OCI-LY1 (cell line): Measurements from ENCODE around the gene NEURL1B.

Experiments used
- H2AFZ ChIP-seq: fragments of 200-600 bp; sonication (generic), shearing (Covaris generic); 2 replicates; pipeline ENCODE4 v1.6.0; 2014; ENCODE audit warnings: antibody characterized with exemption, mild to moderate bottlenecking, low read length
- H3F3A ChIP-seq: fragments of 200-600 bp; sonication (generic), shearing (Covaris generic); 2 replicates; pipeline ENCODE4 v1.6.0; 2014; ENCODE audit warnings: mild to moderate bottlenecking, antibody characterized with exemption, low read length, moderate library complexity; ENCODE audit not compliant: insufficient read depth
- H3K27ac ChIP-seq: fragments of 200-600 bp; sonication (generic); 2 replicates; pipeline ENCODE4 v1.5.1; 2014; ENCODE audit warnings: low read length, mixed run types, mild to moderate bottlenecking, low read depth; ENCODE audit not compliant: poor library complexity, severe bottlenecking
- H3K27me3 ChIP-seq: fragments of 200-600 bp; sonication (generic); 2 replicates; pipeline ENCODE4 v1.6.0; 2014; ENCODE audit warnings: antibody characterized with exemption, mild to moderate bottlenecking, low read length, moderate library complexity; ENCODE audit not compliant: insufficient read depth
- H3K36me3 ChIP-seq: fragments of 200-600 bp; sonication (generic); 2 replicates; pipeline ENCODE4 v1.6.1; 2014; ENCODE audit warnings: mild to moderate bottlenecking, antibody characterized with exemption, low read length, moderate library complexity, mixed read lengths; ENCODE audit not compliant: insufficient read depth
- H3K4me1 ChIP-seq: fragments of 200-600 bp; sonication (generic); 2 replicates; pipeline ENCODE4 v1.5.1; 2014; ENCODE audit warnings: mild to moderate bottlenecking, low read length, moderate library complexity; ENCODE audit not compliant: insufficient read depth, severe bottlenecking
- H3K4me2 ChIP-seq: fragments of 200-600 bp; sonication (generic), shearing (Covaris generic); 2 replicates; pipeline ENCODE4 v1.6.1; 2014; ENCODE audit warnings: low read length
- H3K4me3 ChIP-seq: fragments of 200-600 bp; sonication (generic); 2 replicates; pipeline ENCODE4 v1.5.1; 2014; ENCODE audit warnings: low read length, low read depth, mild to moderate bottlenecking, mixed read lengths; ENCODE audit not compliant: poor library complexity, severe bottlenecking
- H3K79me2 ChIP-seq: fragments of 200-600 bp; shearing (Covaris generic); 2 replicates; pipeline ENCODE4 v1.6.1; 2016; ENCODE audit warnings: mixed run types, low read length, mixed read lengths; ENCODE audit not compliant: insufficient read depth
- H3K9ac ChIP-seq: fragments of 200-600 bp; sonication (generic), shearing (Covaris generic); 2 replicates; pipeline ENCODE4 v1.6.1; 2014; ENCODE audit warnings: mild to moderate bottlenecking, low read length, mixed read lengths
- H3K9me2 ChIP-seq: fragments of 200-600 bp; sonication (generic), shearing (Covaris generic); 2 replicates; pipeline ENCODE4 v1.6.1; 2014; ENCODE audit warnings: low read depth, mild to moderate bottlenecking, low read length, mixed read lengths
- H3K9me3 ChIP-seq: fragments of 200-600 bp; shearing (Covaris generic); 2 replicates; pipeline ENCODE4 v1.6.1; 2014; ENCODE audit warnings: low read length, mixed read lengths
- H4K20me1 ChIP-seq: fragments of 200-600 bp; sonication (generic), shearing (Covaris generic); 2 replicates; pipeline ENCODE4 v1.6.0; 2016; ENCODE audit warnings: mild to moderate bottlenecking, low read length; ENCODE audit not compliant: insufficient read depth
- CTCF ChIP-seq: fragments of 200-600 bp; sonication (generic), shearing (Covaris generic); IDR thresholded peaks from 2 replicates; pipeline ENCODE4 v1.5.1; 2017; ENCODE audit warnings: mild to moderate bottlenecking, antibody characterized with exemption, low read length, moderate library complexity, mixed read lengths
- EZH2 ChIP-seq: fragments of 200-600 bp; sonication (generic), shearing (Covaris generic); IDR thresholded peaks from 2 replicates; pipeline ENCODE4 v1.8.0; 2017; ENCODE audit warnings: borderline replicate concordance, mixed run types, mild to moderate bottlenecking, antibody characterized with exemption, low read length, moderate library complexity, mixed read lengths

The NEURL1B gene

GRCh38 chr5:172692451-172692850 is 51.4 kb downstream of the NEURL1B start:
- H3K27me3 ChIP-seq: no peaks in the 10 kb centered on the region
- no peaks in the 10 kb centered on the region for H3K79me2 ChIP-seq
- TF ChIP-seq CTCF (no peak), EZH2 (no peak)
- no peak overlapping the region for H3K9ac ChIP-seq
- H3K4me1 ChIP-seq: peaks cover 5% of the 10 kb centered on the region
- no peaks in the 10 kb centered on the region for H3F3A ChIP-seq
- no peaks in the 10 kb centered on the region for H3K36me3 ChIP-seq
- H3K4me3 ChIP-seq: no peak overlapping the region
- H3K9me3 ChIP-seq: no peaks in the 10 kb centered on the region
- H4K20me1 ChIP-seq: no peaks in the 10 kb centered on the region
- no peak overlapping the region for H2AFZ ChIP-seq
- no peak overlapping the region for H3K4me2 ChIP-seq
- H3K27ac ChIP-seq: no peak overlapping the region
- H3K9me2 ChIP-seq: no peaks in the 10 kb centered on the region

- Histone ChIP-seq H3K27ac (no peak overlapping the region), H4K20me1 (no peaks in the 10 kb centered on the region), H3K4me2 (no peak overlapping the region), H3K36me3 (no peaks in the 10 kb centered on the region), H3K4me3 (no peak overlapping the region), H3K9ac (no peak overlapping the region), H3F3A (no peaks in the 10 kb centered on the region), H3K9me2 (no peaks in the 10 kb centered on the region), H3K9me3 (no peaks in the 10 kb centered on the region), H2AFZ (no peak overlapping the region), H3K79me2 (no peaks in the 10 kb centered on the region), H3K4me1 (peaks cover 6% of the 10 kb centered on the region), H3K27me3 (no peaks in the 10 kb centered on the region)
- no peak for TF ChIP-seq EZH2
Observed at GRCh38 chr5:172692981-172693380, 51.9 kb downstream of the NEURL1B start.

GRCh38 chr5:172694061-172694460 is 53.0 kb downstream of the NEURL1B start:
- Histone ChIP-seq H3K4me1 (peaks cover 6% of the 10 kb centered on the region), H3K27ac (no peak overlapping the region), H3K4me2 (no peak overlapping the region), H2AFZ (no peak overlapping the region), H3K4me3 (no peak overlapping the region), H3K9me3 (no peaks in the 10 kb centered on the region), H4K20me1 (no peaks in the 10 kb centered on the region), H3K27me3 (no peaks in the 10 kb centered on the region), H3K9ac (no peak overlapping the region), H3K79me2 (no peaks in the 10 kb centered on the region), H3K9me2 (no peaks in the 10 kb centered on the region), H3K36me3 (no peaks in the 10 kb centered on the region), H3F3A (no peaks in the 10 kb centered on the region)
- no peak for TF ChIP-seq CTCF
- TF ChIP-seq EZH2: no peak

GRCh38 chr5:172694541-172694940 is 53.5 kb downstream of the NEURL1B start:
- H3F3A ChIP-seq: no peaks in the 10 kb centered on the region
- H3K9me2 ChIP-seq: no peaks in the 10 kb centered on the region
- H3K9ac ChIP-seq: no peak overlapping the region
- H3K27ac ChIP-seq: no peak overlapping the region
- H3K4me3 ChIP-seq: no peak overlapping the region
- no peaks in the 10 kb centered on the region for H3K27me3 ChIP-seq
- peaks cover 6% of the 10 kb centered on the region for H3K4me1 ChIP-seq
- TF ChIP-seq CTCF (no peak), EZH2 (no peak)
- H3K36me3 ChIP-seq: no peaks in the 10 kb centered on the region
- H2AFZ ChIP-seq: no peak overlapping the region
- H3K4me2 ChIP-seq: no peak overlapping the region
- H4K20me1 ChIP-seq: no peaks in the 10 kb centered on the region
- H3K9me3 ChIP-seq: no peaks in the 10 kb centered on the region
- H3K79me2 ChIP-seq: no peaks in the 10 kb centered on the region
